GM12878 (cell line): ENCODE data around the gene ADAMTS3. TPM values are rescaled to one million over a fixed set of nuclear protein-coding genes. Genes with fewer than 3 reads are reported as not detected.

ENCODE experiments used
- ATAC-seq: fragments of 200-7000 bp; cut with Tn5 transposase; 3 replicates; pipeline ENCODE4 v1.9.1; 2020; ENCODE audit warnings: mild to moderate bottlenecking, moderate library complexity
- BruUV-seq: library from RNA; stranded (reverse); fragments of 400-500 nt; replicated peaks from 2 replicates; lab custom pipeline; 2021; lab: Mats Ljungman, UMichigan
- CTCF ChIA-PET: fragments of 300-600 bp; sonication (Branson Sonifier 250); formaldehyde crosslinking; extraction: SDS; loops from one replicate; lab custom pipeline; 2021; ENCODE audit warnings: inconsistent platforms; lab: Yijun Ruan, JAX
- POLR2A ChIA-PET: fragments of 350-600 bp; formaldehyde crosslinking; extraction: SDS; loops from one replicate; lab custom pipeline; 2021; ENCODE audit warnings: inconsistent platforms; lab: Charles Lee
- RAD21 ChIA-PET: fragments of 300-600 bp; sonication (Branson Sonifier 250); formaldehyde crosslinking; loops from one replicate; lab custom pipeline; 2023; ENCODE audit warnings: antibody characterized with exemption; ENCODE audit not compliant: unreplicated experiment; lab: Charles Lee
- SMC1A ChIA-PET: fragments of 300-600 bp; sonication (Branson Sonifier 250); formaldehyde crosslinking; loops from one replicate; lab custom pipeline; 2023; ENCODE audit not compliant: unreplicated experiment, uncharacterized antibody; lab: Charles Lee
- DNase-seq: peaks from one replicate; pipeline ENCODE4 v3.0.0-alpha.2; 2011; ENCODE audit warnings: low read depth, low spot score
- FAIRE-seq: peaks from 3 replicates; lab custom pipeline; 2011; peaks lifted over from hg19 to GRCh38; lab: Jason Lieb, UNC
- H2AFZ ChIP-seq: 2 replicates; pipeline ENCODE4 v1.6.0; 2011; ENCODE audit warnings: low read depth, low read length, control low read depth; ENCODE audit not compliant: control insufficient read depth
- H3K27ac ChIP-seq: 2 replicates; pipeline ENCODE4 v1.5.1; 2011; ENCODE audit warnings: control low read depth; ENCODE audit not compliant: control insufficient read depth, insufficient read depth
- H3K27me3 ChIP-seq, 2 experiments: replicated peaks in 1 of 2; 2 replicates each; pipeline versions ENCODE4 v1.6.0 to v1.6.1; 2011; ENCODE audit warnings: low read length in 1 of 2; ENCODE audit not compliant: control insufficient read depth in 2 of 2, insufficient read depth in 2 of 2
- H3K36me3 ChIP-seq, 2 experiments: 2 replicates each; pipeline ENCODE4 v1.5.1; 2011; ENCODE audit warnings: low read length in 1 of 2; ENCODE audit not compliant: control insufficient read depth in 2 of 2, insufficient read depth in 2 of 2
- H3K4me1 ChIP-seq: 2 replicates; pipeline ENCODE4 v1.6.1; 2011; ENCODE audit warnings: mild to moderate bottlenecking, low read length, moderate library complexity, mixed read lengths; ENCODE audit not compliant: control insufficient read depth, insufficient read depth
- H3K4me2 ChIP-seq: 2 replicates; pipeline ENCODE4 v1.6.0; 2011; ENCODE audit warnings: control low read depth; ENCODE audit not compliant: control insufficient read depth, insufficient read depth
- H3K4me3 ChIP-seq: fragments of 200-600 bp; sonication (generic); 2 replicates; pipeline ENCODE4 v1.5.1; 2016
- H3K79me2 ChIP-seq: 2 replicates; pipeline ENCODE4 v1.6.0; 2011; ENCODE audit warnings: low read length; ENCODE audit not compliant: control insufficient read depth, insufficient read depth
- H3K9ac ChIP-seq: 2 replicates; pipeline ENCODE4 v1.8.0; 2011; ENCODE audit warnings: low read length, control low read depth, mixed read lengths; ENCODE audit not compliant: control insufficient read depth, insufficient read depth
- H3K9me3 ChIP-seq: replicated peaks from 3 replicates; pipeline ENCODE4 v1.5.1; 2011; ENCODE audit warnings: mild to moderate bottlenecking, low read length; ENCODE audit not compliant: control insufficient read depth, insufficient read depth
- H4K20me1 ChIP-seq: 2 replicates; pipeline ENCODE4 v1.6.0; 2011; ENCODE audit not compliant: control insufficient read depth, insufficient read depth
- CBX5 ChIP-seq: sonication (generic); IDR thresholded peaks from 2 replicates; pipeline ENCODE4 v1.6.1; 2016; ENCODE audit warnings: low read depth, moderate library complexity, mild to moderate bottlenecking, inconsistent platforms
- CHD2 ChIP-seq: IDR thresholded peaks from 2 replicates; pipeline ENCODE4 v1.6.1; 2011; ENCODE audit warnings: low read depth, low read length, improper control_type of control experiment, borderline replicate concordance
- EGR1 ChIP-seq, 2 experiments: IDR thresholded peaks; 1 replicate in 1 of 2; 2 replicates in 1 of 2; pipeline ENCODE4 v1.6.1; 2011 to 2012; ENCODE audit warnings: low read depth in 2 of 2, low read length in 2 of 2, borderline replicate concordance in 1 of 2, mild to moderate bottlenecking in 1 of 2, moderate library complexity in 1 of 2
- HDGF ChIP-seq: fragments of 450-650 bp; IDR thresholded peaks from 2 replicates; pipeline ENCODE4 v1.6.1; 2016; ENCODE audit warnings: antibody characterized with exemption
- IRF3 ChIP-seq: fragments of 450-650 bp; IDR thresholded peaks from 2 replicates; pipeline ENCODE4 v1.6.1; 2014; ENCODE audit warnings: mild to moderate bottlenecking
- KAT2A ChIP-seq: conservative IDR thresholded peaks from 2 replicates; pipeline ENCODE4 v1.6.1; 2011; ENCODE audit warnings: low read depth, low read length; ENCODE audit not compliant: control insufficient read depth
- RBBP5 ChIP-seq: fragments of 200-600 bp; sonication (generic); conservative IDR thresholded peaks from 2 replicates; pipeline ENCODE4 v1.6.1; 2016
- RFX5 ChIP-seq: IDR thresholded peaks from 2 replicates; pipeline ENCODE4 v1.6.1; 2011; ENCODE audit warnings: low read depth, low read length, improper control_type of control experiment
- SUPT20H ChIP-seq: IDR thresholded peaks from 2 replicates; pipeline ENCODE4 v1.6.1; 2011; ENCODE audit warnings: low read depth, mild to moderate bottlenecking, low read length, moderate library complexity, borderline replicate concordance; ENCODE audit not compliant: control insufficient read depth
- TCF12 ChIP-seq: IDR thresholded peaks from 2 replicates; pipeline ENCODE4 v1.6.1; 2011; ENCODE audit warnings: low read depth, mild to moderate bottlenecking, low read length
- ZNF217 ChIP-seq: fragments of 450-650 bp; IDR thresholded peaks from 2 replicates; pipeline ENCODE4 v1.6.1; 2017; ENCODE audit warnings: antibody characterized with exemption, mild to moderate bottlenecking
- WGBS: methylation state at CpG from one replicate; pipeline ENCODE4 v1.1.6; 2016; ENCODE audit warnings: low lambda C conversion rate; ENCODE audit not compliant: insufficient replicate concordance, insufficient coverage; ENCODE audit errors: missing lambda C conversion rate; 5-methylcytosine and 5-hydroxymethylcytosine counted together
- in situ Hi-C: fragments of 300-500 bp; cut with MboI; formaldehyde crosslinking; loops from 9 replicates; pipeline ENCODE4 v1.14.3; 2018; ENCODE audit warnings: mixed read lengths
- intact Hi-C: fragments of 100-400 bp; cut with micrococcal nuclease; formaldehyde crosslinking; loops from one replicate; pipeline ENCODE4 v1.14.2; 2022; ENCODE audit not compliant: unreplicated experiment
- polyA plus RNA-seq, 11 experiments: library from polyadenylated mRNA; depleted of rRNA in 4 of 11; unstranded in 6 of 11; stranded (reverse) in 5 of 11; fragments of >200 nt; fragmentation: Nextera tagmentation in 4 of 11; fragmentation: Illumina TruSeq in 1 of 11; extraction: Ambion mirVana in 4 of 11; extraction: Trizol in 1 of 11; gene quantifications; 1 replicate in 1 of 11; 2 replicates in 10 of 11; pipeline versions ENCODE4 v1.2.1 to v1.2.3, GENCODE V29; 2011 to 2016; ENCODE audit warnings: inconsistent platforms in 2 of 11, missing spikeins in 2 of 11, low read depth in 1 of 11
- total RNA-seq, 4 experiments: library from RNA; depleted of rRNA in 3 of 4; stranded (reverse); fragments of >200 nt in 3 of 4; fragmentation: Illumina TruSeq in 1 of 4; extraction: Trizol in 1 of 4; gene quantifications; 2 replicates each; pipeline versions ENCODE4 v1.2.1 to v1.2.3, GENCODE V29; 2013 to 2021
- TF ChIP-seq, protein P1 (sequence below): IDR thresholded peaks from 2 replicates; pipeline ENCODE4 v1.6.1; 2012; ENCODE audit warnings: mild to moderate bottlenecking, low read depth, low read length

ADAMTS3 gene
- total and polyA plus RNA-seq, 10 of the 15 experiments (the other 5 are each of a cell fraction or from before 2014, with no cell fraction given) = under 0.01 to 0.07 (median 0.02) TPM; not detected in 6

DNA sequence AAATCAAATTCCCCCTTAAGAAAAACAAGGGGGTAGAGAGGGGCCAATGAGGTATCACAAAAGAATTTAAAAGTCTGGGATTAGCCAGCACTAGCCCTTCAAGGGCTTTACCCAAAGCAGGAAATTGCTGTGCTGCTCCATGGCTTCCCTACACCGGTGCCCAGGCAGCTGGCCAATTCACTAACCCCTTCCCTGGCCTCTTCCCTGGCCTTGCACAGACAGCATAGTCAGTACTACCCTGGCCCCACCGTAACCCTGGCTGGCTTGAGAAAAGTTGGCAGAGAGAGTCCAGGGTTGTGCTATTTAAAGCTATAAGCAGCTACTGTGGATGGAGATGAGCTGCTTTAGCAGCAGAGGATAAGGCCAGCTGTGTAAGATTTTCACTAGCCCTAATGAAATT, 43.1 kb downstream of the ADAMTS3 start (continued):
- TF ChIP-seq, protein P1, sequence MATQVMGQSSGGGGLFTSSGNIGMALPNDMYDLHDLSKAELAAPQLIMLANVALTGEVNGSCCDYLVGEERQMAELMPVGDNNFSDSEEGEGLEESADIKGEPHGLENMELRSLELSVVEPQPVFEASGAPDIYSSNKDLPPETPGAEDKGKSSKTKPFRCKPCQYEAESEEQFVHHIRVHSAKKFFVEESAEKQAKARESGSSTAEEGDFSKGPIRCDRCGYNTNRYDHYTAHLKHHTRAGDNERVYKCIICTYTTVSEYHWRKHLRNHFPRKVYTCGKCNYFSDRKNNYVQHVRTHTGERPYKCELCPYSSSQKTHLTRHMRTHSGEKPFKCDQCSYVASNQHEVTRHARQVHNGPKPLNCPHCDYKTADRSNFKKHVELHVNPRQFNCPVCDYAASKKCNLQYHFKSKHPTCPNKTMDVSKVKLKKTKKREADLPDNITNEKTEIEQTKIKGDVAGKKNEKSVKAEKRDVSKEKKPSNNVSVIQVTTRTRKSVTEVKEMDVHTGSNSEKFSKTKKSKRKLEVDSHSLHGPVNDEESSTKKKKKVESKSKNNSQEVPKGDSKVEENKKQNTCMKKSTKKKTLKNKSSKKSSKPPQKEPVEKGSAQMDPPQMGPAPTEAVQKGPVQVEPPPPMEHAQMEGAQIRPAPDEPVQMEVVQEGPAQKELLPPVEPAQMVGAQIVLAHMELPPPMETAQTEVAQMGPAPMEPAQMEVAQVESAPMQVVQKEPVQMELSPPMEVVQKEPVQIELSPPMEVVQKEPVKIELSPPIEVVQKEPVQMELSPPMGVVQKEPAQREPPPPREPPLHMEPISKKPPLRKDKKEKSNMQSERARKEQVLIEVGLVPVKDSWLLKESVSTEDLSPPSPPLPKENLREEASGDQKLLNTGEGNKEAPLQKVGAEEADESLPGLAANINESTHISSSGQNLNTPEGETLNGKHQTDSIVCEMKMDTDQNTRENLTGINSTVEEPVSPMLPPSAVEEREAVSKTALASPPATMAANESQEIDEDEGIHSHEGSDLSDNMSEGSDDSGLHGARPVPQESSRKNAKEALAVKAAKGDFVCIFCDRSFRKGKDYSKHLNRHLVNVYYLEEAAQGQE = no peak

DNA sequence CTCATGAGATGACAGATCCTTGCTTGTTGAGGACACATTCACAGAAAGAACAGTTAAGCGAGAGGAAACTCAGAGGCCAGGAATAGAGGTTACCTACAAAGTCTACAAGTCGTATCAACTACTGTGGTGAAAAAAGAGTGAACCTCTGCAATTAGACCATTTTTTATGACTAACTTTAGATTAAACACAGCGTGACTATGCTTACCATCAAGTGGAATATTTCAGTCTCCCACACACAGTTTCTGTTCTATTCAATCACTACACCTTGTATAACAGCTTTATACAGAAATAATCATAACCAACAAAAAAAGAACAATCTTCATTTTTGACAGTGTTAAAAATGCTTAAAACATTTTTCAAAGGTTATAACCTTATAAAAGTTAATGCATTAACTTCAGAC, 46.6 kb downstream of the ADAMTS3 start:
- Histone ChIP-seq H3K4me3 (no peak overlapping the region), H3K4me1 (no peaks in the 10 kb centered on the region), H4K20me1 (no peaks in the 10 kb centered on the region), H3K4me2 (no peak overlapping the region), H2AFZ (no peak overlapping the region), H3K36me3 (no peaks in the 10 kb centered on the region), H3K79me2 (no peaks in the 10 kb centered on the region), H3K9me3 (no peaks in the 10 kb centered on the region), H3K27me3 (no peaks in the 10 kb centered on the region), H3K9ac (no peak overlapping the region), H3K27ac (no peak overlapping the region)
- in situ Hi-C loops = no loop called here
- no TSS peak for BruUV-seq
- FAIRE-seq (no peak), ATAC-seq (no peak), DNase-seq (no peak)
- 17% methylated on average over 3 of the region's 3 CpGs for WGBS
- intact Hi-C loops = no loop called here
- ChIA-PET RAD21 (no interaction called here), POLR2A (no interaction called here), CTCF (no interaction called here), SMC1A (interaction anchor here (0.5 kb wide), 1 partner anchor 1594 kb away, joined by 4 read pairs; no protein-coding TSS in a partner anchor)
- TF ChIP-seq KAT2A (no peak), ZNF217 (no peak), CHD2 (no peak), RFX5 (no peak), CBX5 (no peak), EGR1 (IDR thresholded peaks at IDR 0.05; ENCODE audit: borderline replicate concordance in 1 of 2, low read depth in 2 of 2, low read length in 2 of 2) (no peak), SUPT20H (no peak), RBBP5 (no peak), HDGF (no peak), IRF3 (no peak), TCF12 (no peak)
